Measurements from ENCODE around the gene MEPE. TPM values are rescaled to one million over a fixed set of nuclear protein-coding genes. Genes with fewer than 3 reads are reported as not detected.

MEPE gene, protein sequence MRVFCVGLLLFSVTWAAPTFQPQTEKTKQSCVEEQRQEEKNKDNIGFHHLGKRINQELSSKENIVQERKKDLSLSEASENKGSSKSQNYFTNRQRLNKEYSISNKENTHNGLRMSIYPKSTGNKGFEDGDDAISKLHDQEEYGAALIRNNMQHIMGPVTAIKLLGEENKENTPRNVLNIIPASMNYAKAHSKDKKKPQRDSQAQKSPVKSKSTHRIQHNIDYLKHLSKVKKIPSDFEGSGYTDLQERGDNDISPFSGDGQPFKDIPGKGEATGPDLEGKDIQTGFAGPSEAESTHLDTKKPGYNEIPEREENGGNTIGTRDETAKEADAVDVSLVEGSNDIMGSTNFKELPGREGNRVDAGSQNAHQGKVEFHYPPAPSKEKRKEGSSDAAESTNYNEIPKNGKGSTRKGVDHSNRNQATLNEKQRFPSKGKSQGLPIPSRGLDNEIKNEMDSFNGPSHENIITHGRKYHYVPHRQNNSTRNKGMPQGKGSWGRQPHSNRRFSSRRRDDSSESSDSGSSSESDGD
- not detected for total RNA-seq

DNA sequence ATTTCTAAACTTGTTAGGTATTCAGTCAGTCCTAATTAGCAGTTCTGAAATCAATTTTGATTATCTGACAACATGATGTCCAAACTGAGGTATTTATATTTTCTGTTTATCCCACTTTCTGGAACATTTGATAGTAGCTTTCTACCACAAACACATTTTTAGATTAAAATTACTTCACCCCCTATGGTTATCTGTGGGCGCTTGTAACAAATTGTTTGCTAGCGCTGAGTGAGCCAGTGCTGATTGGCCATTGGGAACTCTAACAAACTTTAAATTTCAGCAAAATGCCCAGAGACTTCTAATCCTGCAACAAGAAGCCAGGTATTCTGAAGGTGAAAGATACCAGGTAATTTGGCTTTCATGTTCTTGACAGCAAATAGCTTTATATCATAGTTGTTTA is at the start of gene MEPE:
MEPE (plus strand) TSS at position 301 of the 400 bp plus-strand sequence. CDS start 1,746 bp downstream, outside the sequence.
- no peak within 1 kb of the TSS for H3K27ac ChIP-seq
- H3K9me3 ChIP-seq, result no peaks in the 10 kb centered on the region
- no peaks in the 10 kb centered on the region for H3K36me3 ChIP-seq
- TF ChIP-seq, protein P1, sequence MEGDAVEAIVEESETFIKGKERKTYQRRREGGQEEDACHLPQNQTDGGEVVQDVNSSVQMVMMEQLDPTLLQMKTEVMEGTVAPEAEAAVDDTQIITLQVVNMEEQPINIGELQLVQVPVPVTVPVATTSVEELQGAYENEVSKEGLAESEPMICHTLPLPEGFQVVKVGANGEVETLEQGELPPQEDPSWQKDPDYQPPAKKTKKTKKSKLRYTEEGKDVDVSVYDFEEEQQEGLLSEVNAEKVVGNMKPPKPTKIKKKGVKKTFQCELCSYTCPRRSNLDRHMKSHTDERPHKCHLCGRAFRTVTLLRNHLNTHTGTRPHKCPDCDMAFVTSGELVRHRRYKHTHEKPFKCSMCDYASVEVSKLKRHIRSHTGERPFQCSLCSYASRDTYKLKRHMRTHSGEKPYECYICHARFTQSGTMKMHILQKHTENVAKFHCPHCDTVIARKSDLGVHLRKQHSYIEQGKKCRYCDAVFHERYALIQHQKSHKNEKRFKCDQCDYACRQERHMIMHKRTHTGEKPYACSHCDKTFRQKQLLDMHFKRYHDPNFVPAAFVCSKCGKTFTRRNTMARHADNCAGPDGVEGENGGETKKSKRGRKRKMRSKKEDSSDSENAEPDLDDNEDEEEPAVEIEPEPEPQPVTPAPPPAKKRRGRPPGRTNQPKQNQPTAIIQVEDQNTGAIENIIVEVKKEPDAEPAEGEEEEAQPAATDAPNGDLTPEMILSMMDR (IDR thresholded peaks at IDR 0.05), result no peak
- TF ChIP-seq POLR2A (IDR thresholded peaks at IDR 0.05), result no peak
- no peak for DNase-seq
- intact Hi-C loops (cut with DNase I), result no loop called here
- H3K4me1 ChIP-seq, result no peaks in the 10 kb centered on the region
- WGBS, 2 donors, result 94 to 98% methylated on average over 2 of the region's 2 CpGs
- no peaks in the 10 kb centered on the region for H3K27me3 ChIP-seq
- H3K4me3 ChIP-seq (replicated peaks in 1 of 3), result no peak within 1 kb of the TSS

DNA sequence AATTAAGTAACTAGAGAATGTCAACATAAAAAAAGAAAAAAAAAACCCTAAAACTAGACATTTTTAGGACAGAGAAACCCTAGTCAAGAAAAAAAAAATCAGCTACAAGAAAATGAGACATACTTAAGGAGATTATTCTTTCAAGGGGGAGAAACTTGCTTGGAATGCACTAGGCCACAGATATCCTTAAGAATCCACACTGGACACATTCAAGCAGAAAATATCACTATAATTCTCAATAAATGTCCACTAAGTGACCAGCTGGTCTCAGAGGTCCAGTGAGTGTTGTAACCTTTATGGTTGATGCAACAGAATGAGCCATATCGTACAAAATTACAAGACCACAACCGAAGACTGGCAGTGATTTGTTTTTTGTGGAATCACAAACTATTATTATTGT is 49.0 kb upstream of the MEPE start:
- no peaks in the 10 kb centered on the region for H3K27me3 ChIP-seq
- H3K4me3 ChIP-seq (replicated peaks in 1 of 3), result no peak overlapping the region
- TF ChIP-seq, protein P1 (IDR thresholded peaks at IDR 0.05), result no peak
- no peak for TF ChIP-seq POLR2A (IDR thresholded peaks at IDR 0.05)
- intact Hi-C loops (cut with DNase I), result no loop called here
- no peak overlapping the region for H3K27ac ChIP-seq
- H3K9me3 ChIP-seq, result no peaks in the 10 kb centered on the region
- H3K4me1 ChIP-seq, result no peaks in the 10 kb centered on the region
- H3K36me3 ChIP-seq, result no peaks in the 10 kb centered on the region
- 88 to 90% methylated on average over 2 of the region's 2 CpGs for WGBS, 2 donors
- no peak for DNase-seq

DNA sequence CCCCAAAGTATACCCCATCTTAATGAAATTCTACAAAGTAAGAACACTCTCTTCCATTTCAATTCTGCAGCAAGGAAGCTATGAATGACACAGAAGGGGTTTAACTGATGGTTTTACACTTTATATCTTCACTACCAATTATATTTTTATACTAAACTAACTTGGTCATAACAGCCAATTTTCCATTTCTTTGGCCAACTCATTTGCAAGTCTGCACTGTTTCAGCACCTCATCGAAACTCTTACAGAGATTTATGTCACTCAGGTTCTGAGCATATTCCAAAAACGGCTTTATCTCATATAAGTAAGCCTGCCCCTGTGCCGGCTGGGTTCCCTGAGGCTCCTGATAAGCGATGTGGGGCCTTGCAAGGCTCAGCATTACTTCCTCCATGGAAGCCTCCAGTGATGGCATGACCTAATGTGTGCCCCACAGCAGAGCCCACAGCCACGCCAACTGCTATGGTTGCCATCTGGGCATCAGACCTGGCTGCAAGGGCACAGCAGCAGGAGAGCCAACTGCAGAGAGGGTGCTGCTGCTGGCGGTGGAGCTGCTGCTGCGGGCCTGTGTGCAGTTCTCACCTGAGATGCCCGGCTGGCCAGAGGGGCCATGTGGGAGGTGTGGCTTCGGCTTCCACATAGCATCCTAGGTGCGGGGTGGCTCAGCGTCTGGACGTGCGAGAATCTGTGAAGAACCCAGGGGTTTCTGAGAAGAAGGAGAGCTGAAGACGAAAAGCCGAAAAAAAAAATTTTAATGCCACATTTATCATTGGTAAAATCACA is 46.8 kb upstream of the MEPE start:
- intact Hi-C loops (cut with DNase I), result no loop called here
- no peak for DNase-seq
- WGBS, 2 donors, result 89 to 95% methylated on average over 15 of the region's 15 CpGs
- Histone ChIP-seq H3K27ac (no peak overlapping the region), H3K9me3 (no peaks in the 10 kb centered on the region), H3K4me3 (replicated peaks in 1 of 3) (no peak overlapping the region), H3K27me3 (no peaks in the 10 kb centered on the region), H3K36me3 (no peaks in the 10 kb centered on the region), H3K4me1 (no peaks in the 10 kb centered on the region)
- TF ChIP-seq POLR2A (IDR thresholded peaks at IDR 0.05), result no peak
- TF ChIP-seq, protein P1 (IDR thresholded peaks at IDR 0.05), result no peak

DNA sequence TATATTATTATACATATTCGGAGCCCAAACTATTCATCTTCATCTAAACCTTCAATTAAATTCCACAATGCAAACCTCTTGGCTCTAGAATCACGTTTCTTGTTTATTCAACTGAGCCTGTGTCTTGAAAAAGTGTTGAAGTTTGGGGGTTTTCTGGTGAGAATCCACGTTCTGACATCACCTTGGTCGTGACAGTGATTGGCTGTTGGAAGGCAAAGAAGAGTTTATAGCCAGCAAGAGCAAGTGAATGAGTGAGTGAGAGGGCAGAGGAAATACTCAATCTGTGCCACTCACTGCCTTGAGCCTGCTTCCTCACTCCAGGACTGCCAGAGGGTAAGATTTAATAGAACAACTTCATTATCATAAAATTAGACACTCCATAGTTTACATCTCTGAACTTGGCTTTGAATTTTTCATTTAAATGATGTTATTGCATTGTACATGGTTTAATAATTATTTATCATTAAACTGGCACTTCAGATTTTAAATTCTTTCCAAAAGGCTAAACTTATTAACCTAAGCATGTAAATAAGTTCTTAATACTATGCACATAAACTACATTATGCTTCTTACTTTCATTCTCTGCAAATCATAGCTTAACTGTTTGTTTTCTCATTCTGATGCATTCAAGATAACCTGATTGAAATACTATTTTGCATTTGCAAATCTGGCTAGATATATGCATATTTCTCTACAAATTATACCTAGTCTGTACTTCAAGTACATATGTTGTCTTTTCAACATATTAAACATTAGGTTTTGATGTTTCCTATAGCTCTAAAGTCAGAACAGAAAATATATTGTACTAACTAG is 33.3 kb upstream of the MEPE start, which contains the start of gene IBSP:
IBSP (plus strand) TSS at position 254 of the 813 bp plus-strand sequence. CDS start 2,808 bp downstream, outside the sequence.
- TF ChIP-seq POLR2A (IDR thresholded peaks at IDR 0.05), result no peak
- TF ChIP-seq, protein P1 (IDR thresholded peaks at IDR 0.05), result no peak
- Histone ChIP-seq H3K4me3 (replicated peaks in 1 of 3) (no peak within 1 kb of the TSS), H3K27me3 (no peaks in the 10 kb centered on the region), H3K9me3 (no peaks in the 10 kb centered on the region), H3K36me3 (no peaks in the 10 kb centered on the region), H3K27ac (no peak within 1 kb of the TSS), H3K4me1 (no peaks in the 10 kb centered on the region)
- DNase-seq, result no peak
- intact Hi-C loops (cut with DNase I), result no loop called here
- WGBS, 2 donors, result 49 to 59% methylated on average over 4 of the region's 4 CpGs
